HepG2 (cell line): ENCODE data around the gene CCDC191. TPM values are rescaled to one million over a fixed set of nuclear protein-coding genes. Genes with fewer than 3 reads are reported as not detected.

Experiments
- HNRNPH1 ChIP-seq: fragments of 200-400 bp; formaldehyde crosslinking; optimal IDR thresholded peaks from 2 replicates; pipeline ENCODE3; 2017; ENCODE audit warnings: mild to moderate bottlenecking, low read depth, low read length
- ISL2 ChIP-seq: sonication (generic); formaldehyde crosslinking; IDR thresholded peaks from 2 replicates; pipeline ENCODE4 v1.5.0; 2020; ENCODE audit warnings: missing genetic modification reagents
- JUNB ChIP-seq: sonication (generic); formaldehyde crosslinking; IDR thresholded peaks from 2 replicates; pipeline ENCODE4 v1.8.0; 2022; ENCODE audit warnings: missing genetic modification reagents, mild to moderate bottlenecking, borderline replicate concordance
- MED1 ChIP-seq: sonication (generic); formaldehyde crosslinking; IDR thresholded peaks from 2 replicates; pipeline ENCODE4 v1.4.0; 2020; ENCODE audit warnings: missing genetic modification reagents
- PHF5A ChIP-seq: IDR thresholded peaks from one replicate; pipeline ENCODE4 v1.6.1; 2018; ENCODE audit warnings: low read depth, missing genetic modification reagents; ENCODE audit not compliant: unreplicated experiment
- PRPF4 ChIP-seq: fragments of 200-400 bp; formaldehyde crosslinking; IDR thresholded peaks from 2 replicates; pipeline ENCODE4 v1.6.1; 2016; ENCODE audit warnings: low read length, low read depth; ENCODE audit not compliant: poor library complexity, severe bottlenecking
- SIN3A ChIP-seq: IDR thresholded peaks from 2 replicates; pipeline ENCODE4 v1.6.1; 2011; ENCODE audit warnings: low read depth, mild to moderate bottlenecking, control low read depth, low read length, borderline replicate concordance
- SKI ChIP-seq: fragments of 450-650 bp; IDR thresholded peaks from one replicate; pipeline ENCODE4 v1.6.1; 2018; ENCODE audit warnings: mild to moderate bottlenecking; ENCODE audit not compliant: partially characterized antibody
- SMAD3 ChIP-seq: sonication (generic); formaldehyde crosslinking; IDR thresholded peaks from 2 replicates; pipeline ENCODE4 v1.4.0; 2020; ENCODE audit warnings: missing genetic modification reagents
- SOX5 ChIP-seq: IDR thresholded peaks from 2 replicates; pipeline ENCODE4 v1.6.1; 2016; ENCODE audit warnings: borderline replicate concordance
- SP4 ChIP-seq: sonication (generic); formaldehyde crosslinking; IDR thresholded peaks from 2 replicates; pipeline ENCODE4 v1.8.1; 2023; ENCODE audit warnings: mild to moderate bottlenecking, missing genetic modification reagents
- THYN1 ChIP-seq: sonication (generic); formaldehyde crosslinking; IDR thresholded peaks from 2 replicates; pipeline ENCODE4 v1.8.1; 2023; ENCODE audit warnings: low read depth, mild to moderate bottlenecking, moderate library complexity, missing genetic modification reagents, borderline replicate concordance
- ZBTB1 ChIP-seq: sonication (generic); formaldehyde crosslinking; IDR thresholded peaks from 2 replicates; pipeline ENCODE4 v1.4.0; 2020; ENCODE audit warnings: missing genetic modification reagents, borderline replicate concordance
- ZFP62 ChIP-seq: sonication (generic); formaldehyde crosslinking; IDR thresholded peaks from 2 replicates; pipeline ENCODE4 v1.4.0; 2020; ENCODE audit warnings: missing genetic modification reagents
- ZNF34 ChIP-seq: sonication (generic); formaldehyde crosslinking; IDR thresholded peaks from 2 replicates; pipeline ENCODE4 v1.4.0; 2020; ENCODE audit warnings: mild to moderate bottlenecking, missing genetic modification reagents, borderline replicate concordance
- ZNF530 ChIP-seq: sonication (generic); formaldehyde crosslinking; IDR thresholded peaks from 2 replicates; pipeline ENCODE4 v1.5.0; 2020; ENCODE audit warnings: low read depth, mild to moderate bottlenecking, missing genetic modification reagents
- ZNF772 ChIP-seq: sonication (generic); formaldehyde crosslinking; IDR thresholded peaks from 2 replicates; pipeline ENCODE4 v1.5.0; 2020; ENCODE audit warnings: mild to moderate bottlenecking, missing genetic modification reagents
- polyA plus RNA-seq, 8 experiments: library from polyadenylated mRNA; depleted of rRNA in 3 of 8; stranded (reverse) in 7 of 8; unstranded in 1 of 8; fragments of >200 nt; fragmentation: Illumina TruSeq in 4 of 8; extraction: Trizol in 4 of 8; gene quantifications; 2 replicates each; pipeline versions ENCODE4 v1.2.1 to v1.2.3, GENCODE V29; 2011 to 2016; ENCODE audit warnings: low read depth in 4 of 8, missing spikeins in 1 of 8, mixed read lengths in 1 of 8; ENCODE audit not compliant: insufficient read depth in 1 of 8
- total RNA-seq, 5 experiments: library from RNA; depleted of rRNA; stranded (reverse); fragments of >200 nt; fragmentation: Illumina TruSeq; extraction: Trizol; gene quantifications; 2 replicates each; pipeline ENCODE4 v1.2.3, GENCODE V29; 2016; ENCODE audit warnings: low read depth in 1 of 5
- TF ChIP-seq, protein P1 (sequence below): sonication (generic); IDR thresholded peaks from 2 replicates; pipeline ENCODE4 v1.6.1; 2016; ENCODE audit warnings: low read depth, borderline replicate concordance
- TF ChIP-seq, protein P2 (sequence below), 2 experiments: sonication (generic) in 1 of 2; formaldehyde crosslinking in 1 of 2; IDR thresholded peaks; 2 replicates each; pipeline versions ENCODE4 v1.4.0 to v1.6.1; 2018 to 2020; ENCODE audit warnings: missing genetic modification reagents in 2 of 2, borderline replicate concordance in 1 of 2, low read depth in 1 of 2, mild to moderate bottlenecking in 1 of 2, missing biosample characterization in 1 of 2
- TF ChIP-seq, protein P3 (sequence below): sonication (generic); formaldehyde crosslinking; IDR thresholded peaks from 2 replicates; pipeline ENCODE4 v1.8.0; 2022; ENCODE audit warnings: missing genetic modification reagents, mild to moderate bottlenecking, moderate library complexity, borderline replicate concordance
- TF ChIP-seq, protein P4 (sequence below): sonication (generic); formaldehyde crosslinking; conservative IDR thresholded peaks from 2 replicates; pipeline ENCODE4 v1.8.0; 2022; ENCODE audit warnings: mild to moderate bottlenecking, moderate library complexity, missing genetic modification reagents

Gene CCDC191
- total and polyA plus RNA-seq, 2 of the 13 experiments (the other 11 are each of a cell fraction or from before 2014, with no cell fraction given) = 0.91 to 1.4 TPM

DNA sequence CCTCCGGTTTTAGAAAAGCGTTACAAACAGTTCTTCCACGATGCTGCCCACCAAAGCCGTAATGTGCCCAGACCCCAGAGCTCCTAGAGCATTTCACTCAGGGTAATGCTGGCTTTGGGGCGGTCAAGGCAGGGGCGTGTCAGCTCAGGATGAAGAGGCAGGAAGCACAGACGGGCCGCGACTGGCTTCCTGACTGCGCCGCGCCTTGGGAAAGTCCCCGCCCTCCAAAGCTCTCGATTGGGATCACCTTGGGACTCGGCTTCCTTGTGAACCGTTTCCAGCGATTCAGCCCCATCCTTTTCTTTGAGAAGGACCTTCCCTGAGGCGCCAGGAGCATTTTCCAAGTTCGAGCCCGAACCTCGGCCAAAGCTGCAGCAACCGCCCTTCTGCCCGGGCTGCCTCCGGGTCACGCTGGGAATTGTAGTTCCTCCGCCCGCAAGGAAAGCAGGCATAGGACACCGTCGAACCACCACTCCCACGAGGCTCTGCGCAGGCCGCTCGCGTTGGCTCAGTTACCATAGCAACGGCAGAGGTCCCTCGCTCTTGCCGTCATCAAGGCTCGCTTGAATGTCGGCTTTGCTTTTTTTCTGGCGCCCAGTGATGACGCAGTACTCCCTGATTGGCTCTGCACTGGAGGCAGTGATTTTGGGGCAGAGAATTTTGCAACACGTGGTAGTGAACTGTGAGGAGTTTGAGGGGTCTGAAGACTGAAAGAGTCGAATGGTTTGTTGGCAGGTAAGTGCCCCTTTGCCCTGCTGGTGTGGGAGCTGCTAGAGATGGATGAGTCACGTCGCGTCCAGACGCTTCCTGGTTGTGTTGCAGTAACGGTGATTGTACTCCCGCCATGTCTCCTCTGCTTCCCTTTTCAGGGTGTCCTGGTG is at the start of gene CCDC191, which contains the start of gene QTRT2 (continued):
- TF ChIP-seq, protein P1, sequence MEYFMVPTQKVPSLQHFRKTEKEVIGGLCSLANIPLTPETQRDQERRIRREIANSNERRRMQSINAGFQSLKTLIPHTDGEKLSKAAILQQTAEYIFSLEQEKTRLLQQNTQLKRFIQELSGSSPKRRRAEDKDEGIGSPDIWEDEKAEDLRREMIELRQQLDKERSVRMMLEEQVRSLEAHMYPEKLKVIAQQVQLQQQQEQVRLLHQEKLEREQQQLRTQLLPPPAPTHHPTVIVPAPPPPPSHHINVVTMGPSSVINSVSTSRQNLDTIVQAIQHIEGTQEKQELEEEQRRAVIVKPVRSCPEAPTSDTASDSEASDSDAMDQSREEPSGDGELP = peak; percentile 37; the same call in 1 of the 2 replicates
- TF ChIP-seq PRPF4 (no peak), SOX5 (peak; percentile 61), MED1 (peak; percentile 80), ZBTB1 (CRISPR knock-in tag) (no peak), PHF5A (CRISPR knock-in tag) (peak; percentile 32), THYN1 (CRISPR knock-in tag) (no peak), JUNB (CRISPR knock-in tag) (no peak), ZNF34 (CRISPR knock-in tag) (peak; percentile 65; the same call in 1 of the 2 replicates), ZNF530 (CRISPR knock-in tag) (no peak), ISL2 (CRISPR knock-in tag) (peak; percentile 74; the same call in 1 of the 2 replicates), ZNF772 (CRISPR knock-in tag) (no peak; the same call in 1 of the 2 replicates), ZFP62 (CRISPR knock-in tag) (no peak), HNRNPH1 (no peak), SP4 (CRISPR knock-in tag) (peak; percentile 68), SMAD3 (CRISPR knock-in tag) (no peak), SKI (no peak), SIN3A (peak; percentile 97)
- TF ChIP-seq, protein P2, sequence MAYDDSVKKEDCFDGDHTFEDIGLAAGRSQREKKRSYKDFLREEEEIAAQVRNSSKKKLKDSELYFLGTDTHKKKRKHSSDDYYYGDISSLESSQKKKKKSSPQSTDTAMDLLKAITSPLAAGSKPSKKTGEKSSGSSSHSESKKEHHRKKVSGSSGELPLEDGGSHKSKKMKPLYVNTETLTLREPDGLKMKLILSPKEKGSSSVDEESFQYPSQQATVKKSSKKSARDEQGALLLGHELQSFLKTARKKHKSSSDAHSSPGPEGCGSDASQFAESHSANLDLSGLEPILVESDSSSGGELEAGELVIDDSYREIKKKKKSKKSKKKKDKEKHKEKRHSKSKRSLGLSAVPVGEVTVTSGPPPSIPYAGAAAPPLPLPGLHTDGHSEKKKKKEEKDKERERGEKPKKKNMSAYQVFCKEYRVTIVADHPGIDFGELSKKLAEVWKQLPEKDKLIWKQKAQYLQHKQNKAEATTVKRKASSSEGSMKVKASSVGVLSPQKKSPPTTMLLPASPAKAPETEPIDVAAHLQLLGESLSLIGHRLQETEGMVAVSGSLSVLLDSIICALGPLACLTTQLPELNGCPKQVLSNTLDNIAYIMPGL (CRISPR knock-in tag; IDR thresholded peaks at IDR 0.05; ENCODE audit: borderline replicate concordance in 1 of 2, low read depth in 1 of 2) = peak; percentile 52 to 65; a peak in 3 of 4 replicates
- TF ChIP-seq, protein P3, sequence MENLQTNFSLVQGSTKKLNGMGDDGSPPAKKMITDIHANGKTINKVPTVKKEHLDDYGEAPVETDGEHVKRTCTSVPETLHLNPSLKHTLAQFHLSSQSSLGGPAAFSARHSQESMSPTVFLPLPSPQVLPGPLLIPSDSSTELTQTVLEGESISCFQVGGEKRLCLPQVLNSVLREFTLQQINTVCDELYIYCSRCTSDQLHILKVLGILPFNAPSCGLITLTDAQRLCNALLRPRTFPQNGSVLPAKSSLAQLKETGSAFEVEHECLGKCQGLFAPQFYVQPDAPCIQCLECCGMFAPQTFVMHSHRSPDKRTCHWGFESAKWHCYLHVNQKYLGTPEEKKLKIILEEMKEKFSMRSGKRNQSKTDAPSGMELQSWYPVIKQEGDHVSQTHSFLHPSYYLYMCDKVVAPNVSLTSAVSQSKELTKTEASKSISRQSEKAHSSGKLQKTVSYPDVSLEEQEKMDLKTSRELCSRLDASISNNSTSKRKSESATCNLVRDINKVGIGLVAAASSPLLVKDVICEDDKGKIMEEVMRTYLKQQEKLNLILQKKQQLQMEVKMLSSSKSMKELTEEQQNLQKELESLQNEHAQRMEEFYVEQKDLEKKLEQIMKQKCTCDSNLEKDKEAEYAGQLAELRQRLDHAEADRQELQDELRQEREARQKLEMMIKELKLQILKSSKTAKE (CRISPR knock-in tag) = no peak
- TF ChIP-seq, protein P4, sequence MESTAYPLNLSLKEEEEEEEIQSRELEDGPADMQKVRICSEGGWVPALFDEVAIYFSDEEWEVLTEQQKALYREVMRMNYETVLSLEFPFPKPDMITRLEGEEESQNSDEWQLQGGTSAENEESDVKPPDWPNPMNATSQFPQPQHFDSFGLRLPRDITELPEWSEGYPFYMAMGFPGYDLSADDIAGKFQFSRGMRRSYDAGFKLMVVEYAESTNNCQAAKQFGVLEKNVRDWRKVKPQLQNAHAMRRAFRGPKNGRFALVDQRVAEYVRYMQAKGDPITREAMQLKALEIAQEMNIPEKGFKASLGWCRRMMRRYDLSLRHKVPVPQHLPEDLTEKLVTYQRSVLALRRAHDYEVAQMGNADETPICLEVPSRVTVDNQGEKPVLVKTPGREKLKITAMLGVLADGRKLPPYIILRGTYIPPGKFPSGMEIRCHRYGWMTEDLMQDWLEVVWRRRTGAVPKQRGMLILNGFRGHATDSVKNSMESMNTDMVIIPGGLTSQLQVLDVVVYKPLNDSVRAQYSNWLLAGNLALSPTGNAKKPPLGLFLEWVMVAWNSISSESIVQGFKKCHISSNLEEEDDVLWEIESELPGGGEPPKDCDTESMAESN (CRISPR knock-in tag) = peak; percentile 74
